PC-9 (cell line): ENCODE results near the gene WDR93.

Experiments used
- EZH2 ChIP-seq: fragments of 200-600 bp; sonication (generic); IDR thresholded peaks from 2 replicates; pipeline ENCODE4 v1.8.0; 2017; ENCODE audit warnings: antibody characterized with exemption, low read depth
- TF ChIP-seq, protein P1 (sequence below): fragments of 200-600 bp; sonication (generic); conservative IDR thresholded peaks from 2 replicates; pipeline ENCODE4 v1.6.1; 2017; ENCODE audit warnings: mixed run types, antibody characterized with exemption, mild to moderate bottlenecking, moderate library complexity

DNA sequence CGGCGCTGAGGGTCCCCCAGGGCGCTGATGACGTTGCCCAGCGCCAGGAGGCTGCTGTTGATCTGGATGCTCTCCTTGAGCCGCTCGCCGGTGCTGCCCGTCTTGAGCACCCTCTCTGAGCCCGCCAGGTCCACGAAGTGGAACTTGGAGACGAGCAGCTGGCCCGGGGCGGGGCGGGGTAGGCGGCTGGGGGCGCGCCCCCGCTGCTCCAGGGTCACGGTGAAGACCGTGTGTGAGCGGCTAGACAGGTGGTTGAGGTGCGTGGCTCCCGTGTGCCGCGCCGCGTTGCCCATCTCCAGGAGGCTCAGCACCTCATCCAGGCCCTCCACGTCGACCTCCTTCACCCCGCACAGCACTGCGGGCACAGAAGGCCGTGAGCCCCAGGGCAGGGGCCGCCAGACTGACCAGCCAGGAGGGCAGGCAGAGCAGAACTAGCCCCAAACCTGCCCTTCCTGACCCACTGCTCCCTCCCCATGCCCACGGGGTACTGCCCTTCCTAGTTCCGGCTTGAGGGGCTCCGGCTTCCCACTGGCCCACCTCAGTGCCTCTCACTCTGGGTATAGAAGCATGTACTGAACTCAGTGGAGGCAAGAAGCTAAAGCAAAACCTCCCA lies 41.5 kb upstream of the WDR93 start:
- TF ChIP-seq, protein P1, sequence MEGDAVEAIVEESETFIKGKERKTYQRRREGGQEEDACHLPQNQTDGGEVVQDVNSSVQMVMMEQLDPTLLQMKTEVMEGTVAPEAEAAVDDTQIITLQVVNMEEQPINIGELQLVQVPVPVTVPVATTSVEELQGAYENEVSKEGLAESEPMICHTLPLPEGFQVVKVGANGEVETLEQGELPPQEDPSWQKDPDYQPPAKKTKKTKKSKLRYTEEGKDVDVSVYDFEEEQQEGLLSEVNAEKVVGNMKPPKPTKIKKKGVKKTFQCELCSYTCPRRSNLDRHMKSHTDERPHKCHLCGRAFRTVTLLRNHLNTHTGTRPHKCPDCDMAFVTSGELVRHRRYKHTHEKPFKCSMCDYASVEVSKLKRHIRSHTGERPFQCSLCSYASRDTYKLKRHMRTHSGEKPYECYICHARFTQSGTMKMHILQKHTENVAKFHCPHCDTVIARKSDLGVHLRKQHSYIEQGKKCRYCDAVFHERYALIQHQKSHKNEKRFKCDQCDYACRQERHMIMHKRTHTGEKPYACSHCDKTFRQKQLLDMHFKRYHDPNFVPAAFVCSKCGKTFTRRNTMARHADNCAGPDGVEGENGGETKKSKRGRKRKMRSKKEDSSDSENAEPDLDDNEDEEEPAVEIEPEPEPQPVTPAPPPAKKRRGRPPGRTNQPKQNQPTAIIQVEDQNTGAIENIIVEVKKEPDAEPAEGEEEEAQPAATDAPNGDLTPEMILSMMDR: no peak
- no peak for TF ChIP-seq EZH2
